Measurements from ENCODE around the gene FLII. TPM values are rescaled to one million over a fixed set of nuclear protein-coding genes. Genes with fewer than 3 reads are reported as not detected.
"Not testable (repeated sequence)": the region's sequence is repeated elsewhere in the genome, so short reads cannot be mapped to it uniquely, and the experiment has no call there.

The FLII gene
- total and polyA plus RNA-seq, 5 experiments from 2014 or later: 81.2 to 327 (median 180) TPM

DNA sequence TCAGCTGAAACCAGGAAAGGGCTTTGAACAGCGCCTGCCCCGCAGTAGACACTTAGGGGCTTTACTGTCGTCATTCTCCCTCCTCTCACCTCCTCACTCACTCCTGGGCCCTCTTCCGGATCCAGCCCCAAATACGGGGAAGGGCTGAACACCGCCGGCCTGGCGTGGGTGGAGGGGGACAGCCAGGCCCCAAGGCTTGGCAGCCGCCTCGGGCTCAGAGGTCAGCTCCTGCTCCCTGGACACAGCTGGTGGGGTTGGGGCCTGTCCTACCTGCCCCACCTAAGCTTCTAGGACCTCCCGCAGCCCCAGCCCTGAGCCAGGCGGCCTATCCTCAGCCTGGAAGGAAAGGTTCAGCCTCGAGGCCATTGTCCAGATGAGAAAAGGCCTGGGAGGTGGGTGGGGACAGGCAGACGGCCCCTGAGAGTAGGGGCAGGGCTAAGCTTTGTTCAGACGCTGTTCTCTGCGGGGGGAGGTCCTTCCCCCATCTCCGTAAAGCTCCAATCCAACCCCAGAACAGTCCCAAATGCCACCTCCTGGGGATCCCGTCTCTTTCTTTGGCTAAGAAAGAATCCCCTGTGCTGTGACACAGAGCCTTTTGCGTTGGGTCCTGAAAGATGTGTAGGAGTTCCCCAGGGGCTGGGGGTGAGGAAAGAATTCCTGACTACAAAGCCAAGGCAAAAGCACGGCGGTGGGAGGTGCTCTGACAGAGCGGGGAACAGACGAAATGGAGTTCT lies 34.0 kb downstream of the FLII start:
- DNase-seq (peak in 1 of 10 donors; percentile 64), ATAC-seq (no peak)
- no peaks in the 10 kb centered on the region for H3K27me3 Mint-ChIP-seq
- H3K4me3 Mint-ChIP-seq: peak overlapping the region; percentile 37 to 87 (median 68)
- POLR2A ChIA-PET: interaction anchor here (1.2 to 1.5 kb wide), 2 partner anchors 41 to 90 kb away, joined by 3 to 6 read pairs; partner anchors contain the start of genes ALKBH5, SMCR8 and TOP3A
- peaks cover 15 to 37% (median 28%) of the 10 kb centered on the region in 4 donors for H3K4me1 Mint-ChIP-seq
- no peaks in the 10 kb centered on the region for H3K9me3 Mint-ChIP-seq
- H3K36me3 Mint-ChIP-seq: peaks cover 0 to 3% (median 0%) of the 10 kb centered on the region in 3 donors
- H3K27ac Mint-ChIP-seq: peak overlapping the region in 4 of 10 donors; percentile 9 to 73 (median 57)

DNA sequence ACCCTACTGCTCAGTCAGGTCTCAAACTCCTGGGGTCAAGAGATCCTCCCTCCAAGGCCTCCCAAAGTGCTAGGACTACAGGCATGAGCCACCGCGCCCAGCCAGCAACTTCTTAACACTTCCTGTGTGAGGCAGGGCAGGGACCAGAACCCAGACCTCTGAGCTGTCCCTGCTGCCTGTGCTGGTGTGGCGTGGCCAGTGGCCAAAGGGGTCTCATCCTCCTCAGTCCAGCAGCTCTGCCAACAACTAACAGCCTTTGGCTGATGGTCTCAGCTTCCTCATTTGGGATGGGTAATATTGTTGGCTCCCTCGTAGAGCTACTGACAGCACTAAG lies 34.5 kb downstream of the FLII start:
- POLR2A ChIA-PET: interaction anchor here (1.2 kb wide), 1 partner anchor 40 kb away, joined by 6 read pairs; the partner anchor contains the start of gene ALKBH5
- ATAC-seq: no peak
- no peak overlapping the region for H3K4me3 Mint-ChIP-seq
- H3K36me3 Mint-ChIP-seq: peaks cover 0 to 3% (median 0%) of the 10 kb centered on the region in 3 donors
- no peak overlapping the region for H3K27ac Mint-ChIP-seq
- no peak for DNase-seq
- H3K4me1 Mint-ChIP-seq: peaks cover 15 to 33% (median 28%) of the 10 kb centered on the region in 4 donors
- H3K27me3 Mint-ChIP-seq: no peaks in the 10 kb centered on the region
- no peaks in the 10 kb centered on the region for H3K9me3 Mint-ChIP-seq

DNA sequence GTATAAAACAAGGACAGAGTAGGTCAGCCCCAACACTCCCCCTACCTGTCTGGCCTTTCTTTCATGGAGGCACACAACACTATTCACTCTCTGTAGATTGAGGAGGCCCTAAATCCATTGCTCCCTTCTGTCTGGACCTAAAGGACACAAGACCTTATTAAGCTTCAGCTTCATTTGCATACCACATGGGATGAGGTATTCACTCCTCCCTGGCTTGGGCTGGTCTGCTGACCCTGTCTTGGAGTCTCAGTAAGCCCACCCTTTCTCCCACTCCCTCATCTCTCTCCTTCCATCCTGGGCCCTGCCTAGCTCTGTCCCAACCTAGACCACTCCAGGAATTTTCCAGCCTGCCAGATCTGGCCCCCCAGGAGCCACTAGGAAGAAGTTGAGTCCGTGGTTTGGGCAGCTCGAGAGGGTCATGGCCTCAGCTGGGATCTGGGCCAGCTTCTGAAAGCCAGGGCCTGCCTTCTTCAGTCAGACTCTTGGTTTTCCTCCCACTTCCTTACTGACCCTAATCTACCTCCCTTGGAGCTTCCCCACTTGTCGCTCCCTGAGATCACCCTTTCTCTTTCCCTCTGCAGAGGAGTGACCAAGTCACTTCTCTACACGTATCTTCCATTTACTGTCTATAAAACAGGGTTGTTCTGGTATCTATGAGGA lies 39.7 kb downstream of the FLII start:
- Mint-ChIP-seq H3K27ac (no peak overlapping the region), H3K27me3 (no peaks in the 10 kb centered on the region), H3K36me3 (no peaks in the 10 kb centered on the region), H3K9me3 (no peaks in the 10 kb centered on the region), H3K4me1 (peaks cover 0 to 7% (median 2%) of the 10 kb centered on the region in 4 donors), H3K4me3 (no peak overlapping the region)
- DNase-seq: no peak
- POLR2A ChIA-PET: interaction anchor here (0.8 kb wide), 1 partner anchor 31 kb away, joined by 3 read pairs; no protein-coding TSS in a partner anchor
- no peak for ATAC-seq

DNA sequence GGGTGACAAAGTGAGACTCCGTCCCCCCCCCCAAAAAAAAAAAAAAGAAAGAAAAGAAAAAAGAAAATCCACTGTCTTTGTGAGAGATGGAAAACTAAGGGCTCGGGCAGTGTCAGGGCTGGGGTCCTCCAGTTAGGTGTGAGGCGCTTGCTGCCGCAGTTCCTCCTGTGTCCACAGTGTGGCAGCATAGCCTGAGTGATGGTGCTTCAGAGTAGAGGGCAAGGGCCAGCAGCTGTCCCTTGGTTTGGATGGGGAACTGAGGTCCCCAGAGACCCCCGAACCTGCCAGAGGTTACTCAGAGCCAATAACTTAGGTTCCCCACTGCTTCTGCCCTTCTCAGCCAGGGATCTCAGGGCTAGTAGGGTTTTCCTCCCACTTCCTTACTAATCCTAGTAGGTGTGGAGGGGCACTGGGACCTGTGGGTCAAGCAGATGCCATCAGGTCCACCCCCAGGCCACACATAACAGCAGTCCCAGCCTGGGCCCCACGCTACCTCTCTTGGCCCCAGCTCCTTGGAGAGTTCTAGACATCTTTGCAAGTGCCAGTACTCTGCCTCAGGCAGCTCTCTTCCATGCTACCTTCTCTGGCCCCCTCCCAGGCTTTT lies 41.0 kb downstream of the FLII start:
- H3K27ac Mint-ChIP-seq: peak overlapping the region in 3 of 10 donors; percentile 37 to 63 (median 59)
- H3K36me3 Mint-ChIP-seq: no peaks in the 10 kb centered on the region
- POLR2A ChIA-PET: interaction anchor here (0.6 to 1.3 kb wide), 5 partner anchors 29 to 1316 kb away, joined by 3 to 8 read pairs (median 4); partner anchors contain the start of gene SLC47A1
- ATAC-seq (peak; percentile 90 to 95), DNase-seq (peak; percentile 50 to 82 (median 66))
- no peaks in the 10 kb centered on the region for H3K27me3 Mint-ChIP-seq
- no peak overlapping the region for H3K4me3 Mint-ChIP-seq
- H3K4me1 Mint-ChIP-seq: peaks cover 0 to 7% (median 2%) of the 10 kb centered on the region in 4 donors
- no peaks in the 10 kb centered on the region for H3K9me3 Mint-ChIP-seq

DNA sequence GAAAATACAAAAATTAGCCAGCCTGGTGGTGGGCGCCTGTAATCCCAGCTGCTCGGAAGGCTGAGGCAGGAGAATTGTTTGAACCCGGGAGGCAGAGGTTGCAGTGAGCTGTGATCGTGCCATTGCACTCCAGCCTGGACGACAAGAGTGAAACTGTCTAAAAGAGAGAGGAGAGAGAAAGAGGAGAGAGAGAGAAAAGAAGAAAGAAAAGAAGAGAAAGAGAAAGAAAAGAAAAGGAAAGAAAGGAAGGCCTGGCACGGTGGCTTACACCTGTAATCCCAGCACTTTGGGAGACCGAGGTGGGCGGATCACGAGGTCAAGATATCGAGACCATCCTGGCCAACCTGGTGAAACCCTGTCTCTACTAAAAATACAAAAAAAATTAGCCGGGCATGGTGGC lies 41.6 kb downstream of the FLII start:
- peak overlapping the region in 1 of 10 donors; percentile 43 for H3K27ac Mint-ChIP-seq
- not testable (repeated sequence) for H3K9me3 Mint-ChIP-seq, DNase-seq, H3K27me3 Mint-ChIP-seq, H3K36me3 Mint-ChIP-seq, ATAC-seq, H3K4me3 Mint-ChIP-seq, H3K4me1 Mint-ChIP-seq
- POLR2A ChIA-PET: interaction anchor here (1.3 kb wide), 1 partner anchor 99 kb away, joined by 4 read pairs; no protein-coding TSS in a partner anchor

DNA sequence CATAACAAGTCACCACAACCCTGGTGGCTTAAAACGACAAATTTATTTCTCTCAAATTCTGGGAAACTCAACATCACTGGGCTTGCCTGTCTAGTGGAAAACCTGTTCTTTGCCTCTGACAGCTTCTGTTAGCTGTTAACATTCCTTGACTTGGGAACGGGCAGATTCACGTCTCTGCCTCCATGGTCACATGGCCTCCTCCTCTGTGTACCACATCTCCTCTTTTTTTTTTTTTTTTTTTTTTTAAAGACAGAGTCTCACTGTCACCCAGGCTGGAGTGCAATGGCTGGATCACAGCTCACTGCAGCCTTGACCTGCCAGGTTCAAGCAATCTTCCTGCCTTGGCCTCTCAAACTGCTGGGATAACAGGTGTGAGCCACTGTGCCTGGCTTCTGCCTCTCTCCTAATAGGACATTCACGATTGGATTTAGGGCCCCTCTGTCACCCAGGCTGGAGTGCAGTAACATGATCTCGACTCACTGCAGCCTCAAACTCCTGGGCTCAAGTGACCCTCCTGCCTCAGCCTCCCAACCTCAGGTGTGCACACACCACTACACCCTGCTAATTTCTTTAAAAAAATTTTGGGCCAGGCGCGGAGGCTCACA lies 44.8 kb downstream of the FLII start:
- Mint-ChIP-seq H3K9me3 (no peaks in the 10 kb centered on the region), H3K4me3 (no peak overlapping the region), H3K4me1 (peaks cover 0 to 7% (median 3%) of the 10 kb centered on the region in 4 donors), H3K27me3 (no peaks in the 10 kb centered on the region), H3K36me3 (peaks cover 0 to 29% (median 4%) of the 10 kb centered on the region in 3 donors), H3K27ac (peak overlapping the region in 2 of 10 donors; percentile 81 to 88)
- ATAC-seq (no peak), DNase-seq (no peak)
- POLR2A ChIA-PET: interaction anchor here (0.6 kb wide), 1 partner anchor 107 kb away, joined by 4 read pairs; no protein-coding TSS in a partner anchor

DNA sequence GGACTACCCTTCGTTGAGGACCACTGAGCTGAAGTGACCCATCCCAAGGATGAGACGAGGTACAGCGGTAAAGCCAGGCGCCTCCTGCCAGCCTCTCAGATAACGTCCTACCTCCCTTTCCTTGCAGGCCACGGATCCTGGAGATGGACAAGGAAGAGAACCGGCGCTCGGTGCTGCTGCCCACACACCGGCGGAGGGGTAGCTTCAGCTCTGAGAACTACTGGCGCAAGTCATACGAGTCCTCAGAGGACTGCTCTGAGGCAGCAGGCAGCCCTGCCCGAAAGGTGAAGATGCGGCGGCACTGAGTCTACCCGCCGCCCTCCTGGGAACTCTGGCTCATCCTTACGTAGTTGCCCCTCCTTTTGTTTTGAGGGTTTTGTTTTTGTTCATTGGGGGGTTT lies 50.4 kb downstream of the FLII start:
- Mint-ChIP-seq H3K36me3 (peaks cover 0 to 82% (median 10%) of the 10 kb centered on the region in 3 donors), H3K4me1 (peaks cover 2 to 15% (median 6%) of the 10 kb centered on the region in 4 donors), H3K27me3 (no peaks in the 10 kb centered on the region), H3K27ac (peak overlapping the region in 1 of 10 donors; percentile 80), H3K4me3 (no peak overlapping the region), H3K9me3 (no peaks in the 10 kb centered on the region)
- ATAC-seq (no peak), DNase-seq (no peak)
- POLR2A ChIA-PET: no interaction called here

DNA sequence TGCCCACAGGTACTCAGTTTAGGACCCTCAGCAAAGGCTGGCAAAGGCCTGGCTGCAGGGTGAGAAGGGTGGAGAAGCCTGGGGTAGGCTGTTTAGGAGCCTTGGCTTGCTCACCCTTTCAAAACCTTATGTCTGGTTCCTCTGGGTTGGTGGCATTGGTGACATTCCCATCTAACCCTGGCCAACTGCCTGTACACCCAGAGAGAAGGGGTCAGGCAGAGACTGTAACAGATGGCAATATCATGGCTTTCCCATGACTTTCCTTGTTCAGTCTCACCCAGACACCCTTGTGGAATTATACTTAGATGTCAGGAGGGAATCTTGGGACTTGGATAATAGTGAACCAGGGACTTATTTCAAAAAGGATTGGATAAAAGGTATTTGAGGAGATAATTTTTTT lies 51.6 kb downstream of the FLII start:
- H3K9me3 Mint-ChIP-seq: no peaks in the 10 kb centered on the region
- H3K27ac Mint-ChIP-seq: peak overlapping the region in 1 of 10 donors; percentile 40
- H3K36me3 Mint-ChIP-seq: peaks cover 0 to 87% (median 10%) of the 10 kb centered on the region in 3 donors
- H3K4me3 Mint-ChIP-seq: no peak overlapping the region
- POLR2A ChIA-PET: interaction anchor here (0.7 kb wide), 1 partner anchor 22 kb away, joined by 5 read pairs; no protein-coding TSS in a partner anchor
- peaks cover 2 to 17% (median 9%) of the 10 kb centered on the region in 4 donors for H3K4me1 Mint-ChIP-seq
- no peaks in the 10 kb centered on the region for H3K27me3 Mint-ChIP-seq
- no peak for ATAC-seq
- no peak for DNase-seq

- POLR2A ChIA-PET: no interaction called here
- Mint-ChIP-seq H3K4me3 (no peak overlapping the region), H3K4me1 (peaks cover 6 to 28% (median 13%) of the 10 kb centered on the region in 4 donors), H3K9me3 (no peaks in the 10 kb centered on the region), H3K27ac (peak overlapping the region in 7 of 10 donors; percentile 12 to 75 (median 41)), H3K36me3 (peaks cover 0 to 86% (median 10%) of the 10 kb centered on the region in 3 donors), H3K27me3 (no peaks in the 10 kb centered on the region)
- DNase-seq (no peak), ATAC-seq (no peak)
Measured at GRCh38 chr17:18205861-18206260, 52.7 kb downstream of the FLII start.

GRCh38 chr17:18203308-18203707 lies 55.2 kb downstream of the FLII start:
- POLR2A ChIA-PET: no interaction called here
- H3K27me3 Mint-ChIP-seq: no peaks in the 10 kb centered on the region
- H3K27ac Mint-ChIP-seq: peak overlapping the region in 3 of 10 donors; percentile 79 to 89 (median 79)
- DNase-seq (no peak), ATAC-seq (no peak)
- H3K36me3 Mint-ChIP-seq: peaks cover 0 to 83% (median 8%) of the 10 kb centered on the region in 3 donors
- no peaks in the 10 kb centered on the region for H3K9me3 Mint-ChIP-seq
- H3K4me3 Mint-ChIP-seq: no peak overlapping the region
- peaks cover 22 to 54% (median 32%) of the 10 kb centered on the region in 4 donors for H3K4me1 Mint-ChIP-seq

GRCh38 chr17:18201108-18201507 lies 57.4 kb downstream of the FLII start:
- DNase-seq (no peak), ATAC-seq (no peak)
- Mint-ChIP-seq H3K36me3 (peaks cover 0 to 84% (median 6%) of the 10 kb centered on the region in 3 donors), H3K27me3 (no peaks in the 10 kb centered on the region), H3K9me3 (no peaks in the 10 kb centered on the region), H3K27ac (peak overlapping the region in 4 of 10 donors; percentile 21 to 74 (median 69)), H3K4me3 (peak overlapping the region in 1 of 10 donors; percentile 14), H3K4me1 (peaks cover 33 to 75% (median 49%) of the 10 kb centered on the region in 4 donors)
- POLR2A ChIA-PET: interaction anchor here (0.6 kb wide), 1 partner anchor 506 kb away, joined by 4 read pairs; no protein-coding TSS in a partner anchor

GRCh38 chr17:18198530-18198929 lies 60.0 kb downstream of the FLII start:
- peaks cover 43 to 91% (median 69%) of the 10 kb centered on the region in 4 donors for H3K4me1 Mint-ChIP-seq
- peak overlapping the region in 7 of 10 donors; percentile 2 to 84 (median 74) for H3K27ac Mint-ChIP-seq
- H3K9me3 Mint-ChIP-seq: no peaks in the 10 kb centered on the region
- ATAC-seq: no peak
- DNase-seq: no peak
- H3K36me3 Mint-ChIP-seq: peaks cover 0 to 85% (median 6%) of the 10 kb centered on the region in 3 donors
- POLR2A ChIA-PET: interaction anchor here (0.6 to 1.7 kb wide), 2 partner anchors 16 to 168 kb away, joined by 5 to 7 read pairs; partner anchors contain the start of gene ALKBH5
- peak overlapping the region in 2 of 10 donors; percentile 34 to 50 for H3K4me3 Mint-ChIP-seq
- H3K27me3 Mint-ChIP-seq: no peaks in the 10 kb centered on the region

All from naive thymus-derived CD8-positive, alpha-beta T cell (primary cell).